Caco-2 (cell line): Measurements from ENCODE around the gene MAFF. TPM values are rescaled to one million over a fixed set of nuclear protein-coding genes. Genes with fewer than 3 reads are reported as not detected.
"Not testable (repeated sequence)": the region's sequence is repeated elsewhere in the genome, so short reads cannot be mapped to it uniquely, and the experiment has no call there.

ENCODE experiments used
- BruUV-seq: library from RNA; stranded (reverse); fragments of 400-500 nt; replicated peaks from 2 replicates; lab custom pipeline; 2021; lab: Mats Ljungman, UMichigan
- CTCF ChIA-PET: fragments of 300-600 bp; sonication (Branson Sonifier 250); formaldehyde crosslinking; loops from one replicate; lab custom pipeline; 2022; ENCODE audit warnings: antibody characterized with exemption; lab: Charles Lee
- POLR2A ChIA-PET: fragments of 300-600 bp; sonication (Branson Sonifier 250); formaldehyde crosslinking; loops from one replicate; lab custom pipeline; 2022; ENCODE audit warnings: antibody characterized with exemption; lab: Charles Lee
- DNase-seq, 2 experiments: peaks; one replicate each; pipeline versions ENCODE4 v3.0.0 to v3.0.0-alpha.2; 2020 to 2022
- H3K27me3 ChIP-seq: replicated peaks from 2 replicates; pipeline ENCODE4 v1.6.0; 2011; ENCODE audit warnings: low read length; ENCODE audit not compliant: control insufficient read depth, insufficient read depth
- H3K36me3 ChIP-seq: 2 replicates; pipeline ENCODE4 v1.5.1; 2011; ENCODE audit warnings: low read length; ENCODE audit not compliant: control insufficient read depth, insufficient read depth
- H3K4me1 ChIP-seq: fragments of 250-450 bp; sonication (Bioruptor Pico); 2 replicates; pipeline ENCODE4 v1.5.1; 2020; ENCODE audit warnings: mild to moderate bottlenecking
- H3K4me3 ChIP-seq: 2 replicates; pipeline ENCODE4 v1.5.1; 2011; ENCODE audit warnings: low read depth, mild to moderate bottlenecking, control low read depth, low read length
- H3K9me3 ChIP-seq: fragments of 250-450 bp; sonication (Bioruptor Pico); 2 replicates; pipeline ENCODE4 v1.5.1; 2020; ENCODE audit warnings: mild to moderate bottlenecking, moderate library complexity
- H3K27ac Mint-ChIP-seq: one replicate; pipeline ENCODE4 v1.8.0; 2022; ENCODE audit warnings: mixed read lengths; ENCODE audit not compliant: unreplicated experiment
- H3K27me3 Mint-ChIP-seq: one replicate; pipeline ENCODE4 v1.8.0; 2022; ENCODE audit warnings: mixed read lengths; ENCODE audit not compliant: insufficient read depth, unreplicated experiment
- H3K36me3 Mint-ChIP-seq: one replicate; pipeline ENCODE4 v1.8.0; 2022; ENCODE audit warnings: mild to moderate bottlenecking, mixed read lengths; ENCODE audit not compliant: insufficient read depth, unreplicated experiment
- H3K4me1 Mint-ChIP-seq: one replicate; pipeline ENCODE4 v1.8.0; 2022; ENCODE audit warnings: low read depth, mixed read lengths; ENCODE audit not compliant: unreplicated experiment
- H3K4me3 Mint-ChIP-seq: one replicate; pipeline ENCODE4 v1.8.0; 2022; ENCODE audit warnings: mild to moderate bottlenecking, moderate library complexity, mixed read lengths; ENCODE audit not compliant: unreplicated experiment
- H3K9me3 Mint-ChIP-seq: one replicate; pipeline ENCODE4 v1.8.0; 2022; ENCODE audit warnings: mixed read lengths; ENCODE audit not compliant: unreplicated experiment
- intact Hi-C: fragments of 100-400 bp; cut with micrococcal nuclease; formaldehyde crosslinking; loops from one replicate; pipeline ENCODE4 v1.10.0; 2022; ENCODE audit not compliant: unreplicated experiment
- total RNA-seq: library from RNA; stranded (reverse); gene quantifications from 2 replicates; pipeline ENCODE4 v1.2.3, GENCODE V29; 2022
- TF ChIP-seq, protein P1 (sequence below), 2 experiments: fragments of 200-600 bp in 1 of 2; IDR thresholded peaks; 1 replicate in 1 of 2; 2 replicates in 1 of 2; pipeline versions ENCODE4 v1.5.1 to v1.8.0; 2011 to 2022; ENCODE audit warnings: antibody characterized with exemption in 1 of 2, control low read depth in 1 of 2, inconsistent platforms in 1 of 2, low read depth in 1 of 2, low read length in 1 of 2, mild to moderate bottlenecking in 1 of 2, moderate library complexity in 1 of 2; ENCODE audit not compliant: insufficient read depth in 1 of 2, severe bottlenecking in 1 of 2, unreplicated experiment in 1 of 2

The MAFF gene
- total RNA-seq, 1 experiment from 2014 or later: 6.8 TPM

GRCh38 chr22:38175206-38176118, 26.3 kb upstream of the MAFF start:
- no TSS peak for BruUV-seq
- no peaks in the 10 kb centered on the region for H3K27me3 Mint-ChIP-seq
- ChIA-PET CTCF (no interaction called here), POLR2A (no interaction called here)
- peaks cover 16% of the 10 kb centered on the region for H3K4me1 Mint-ChIP-seq
- no peak overlapping the region for H3K4me3 Mint-ChIP-seq
- Histone ChIP-seq H3K4me3 (no peak overlapping the region), H3K4me1 (peaks cover 35% of the 10 kb centered on the region), H3K27me3 (no peaks in the 10 kb centered on the region), H3K36me3 (no peaks in the 10 kb centered on the region), H3K9me3 (no peaks in the 10 kb centered on the region)
- TF ChIP-seq, protein P1, sequence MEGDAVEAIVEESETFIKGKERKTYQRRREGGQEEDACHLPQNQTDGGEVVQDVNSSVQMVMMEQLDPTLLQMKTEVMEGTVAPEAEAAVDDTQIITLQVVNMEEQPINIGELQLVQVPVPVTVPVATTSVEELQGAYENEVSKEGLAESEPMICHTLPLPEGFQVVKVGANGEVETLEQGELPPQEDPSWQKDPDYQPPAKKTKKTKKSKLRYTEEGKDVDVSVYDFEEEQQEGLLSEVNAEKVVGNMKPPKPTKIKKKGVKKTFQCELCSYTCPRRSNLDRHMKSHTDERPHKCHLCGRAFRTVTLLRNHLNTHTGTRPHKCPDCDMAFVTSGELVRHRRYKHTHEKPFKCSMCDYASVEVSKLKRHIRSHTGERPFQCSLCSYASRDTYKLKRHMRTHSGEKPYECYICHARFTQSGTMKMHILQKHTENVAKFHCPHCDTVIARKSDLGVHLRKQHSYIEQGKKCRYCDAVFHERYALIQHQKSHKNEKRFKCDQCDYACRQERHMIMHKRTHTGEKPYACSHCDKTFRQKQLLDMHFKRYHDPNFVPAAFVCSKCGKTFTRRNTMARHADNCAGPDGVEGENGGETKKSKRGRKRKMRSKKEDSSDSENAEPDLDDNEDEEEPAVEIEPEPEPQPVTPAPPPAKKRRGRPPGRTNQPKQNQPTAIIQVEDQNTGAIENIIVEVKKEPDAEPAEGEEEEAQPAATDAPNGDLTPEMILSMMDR (IDR thresholded peaks at IDR 0.05; ENCODE audit: insufficient read depth in 1 of 2, low read depth in 1 of 2, low read length in 1 of 2, severe bottlenecking in 1 of 2, unreplicated experiment in 1 of 2): no peak
- peak overlapping the region; percentile 8 for H3K27ac Mint-ChIP-seq
- no peaks in the 10 kb centered on the region for H3K9me3 Mint-ChIP-seq
- DNase-seq: no peak
- H3K36me3 Mint-ChIP-seq: peaks cover 15% of the 10 kb centered on the region
- intact Hi-C loops: no loop called here

DNA sequence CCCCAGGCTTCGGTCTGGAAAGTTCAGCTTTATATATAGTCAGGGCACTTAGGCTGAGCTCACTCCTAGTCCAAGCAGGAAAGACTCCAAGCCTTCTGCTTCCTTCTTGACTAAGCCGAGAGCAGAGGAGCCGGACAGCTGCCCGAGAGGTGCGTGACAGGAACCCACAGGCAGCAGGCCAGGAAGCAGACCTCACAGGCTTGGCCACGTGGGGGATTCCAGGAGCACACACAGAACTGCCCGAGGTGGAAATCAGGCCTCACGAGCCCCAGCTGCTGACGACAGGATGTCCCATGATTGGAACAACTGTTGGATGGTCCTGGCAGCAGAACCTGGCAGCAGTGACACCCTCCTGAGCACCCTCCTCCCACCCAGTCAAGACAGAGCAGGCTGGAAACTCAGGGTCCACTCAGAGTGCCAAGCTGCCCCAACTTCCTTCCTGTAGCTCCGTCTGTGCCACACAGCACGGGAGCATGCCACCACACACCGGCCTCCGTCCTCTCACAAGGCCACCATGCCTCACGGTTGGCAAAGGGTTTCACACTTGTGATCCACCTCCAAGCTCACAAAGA, 25.5 kb upstream of the MAFF start:
- ChIA-PET CTCF (no interaction called here), POLR2A (no interaction called here)
- intact Hi-C loops: no loop called here
- TF ChIP-seq, protein P1 (IDR thresholded peaks at IDR 0.05; ENCODE audit: insufficient read depth in 1 of 2, low read depth in 1 of 2, low read length in 1 of 2, severe bottlenecking in 1 of 2, unreplicated experiment in 1 of 2): no peak
- Histone ChIP-seq H3K27me3 (no peaks in the 10 kb centered on the region), H3K36me3 (no peaks in the 10 kb centered on the region), H3K9me3 (no peaks in the 10 kb centered on the region), H3K4me1 (peaks cover 43% of the 10 kb centered on the region), H3K4me3 (no peak overlapping the region)
- peaks cover 15% of the 10 kb centered on the region for H3K36me3 Mint-ChIP-seq
- no peaks in the 10 kb centered on the region for H3K9me3 Mint-ChIP-seq
- no peak overlapping the region for H3K4me3 Mint-ChIP-seq
- H3K27me3 Mint-ChIP-seq: no peaks in the 10 kb centered on the region
- peaks cover 24% of the 10 kb centered on the region for H3K4me1 Mint-ChIP-seq
- BruUV-seq: no TSS peak
- no peak for DNase-seq
- H3K27ac Mint-ChIP-seq: no peak overlapping the region

DNA sequence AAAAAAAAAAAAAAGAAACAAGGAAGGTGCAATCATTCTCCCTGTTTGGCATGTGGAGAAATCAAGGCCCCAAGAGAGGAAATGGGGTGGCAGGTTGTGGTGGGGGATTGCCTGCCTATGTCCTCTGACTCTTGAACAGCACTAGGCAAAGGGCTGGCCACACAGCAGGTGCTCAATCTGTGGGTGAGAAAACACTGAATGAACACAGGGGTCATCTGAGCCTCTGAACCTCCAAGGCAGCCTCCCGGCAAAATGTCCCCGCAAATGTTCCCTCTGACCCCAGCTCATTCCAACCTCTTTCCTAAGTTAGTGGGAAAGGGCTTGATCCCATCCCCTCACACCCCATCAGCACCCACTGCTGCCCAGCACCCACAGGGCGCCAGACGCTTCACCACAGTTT, 24.8 kb upstream of the MAFF start:
- no peak overlapping the region for H3K4me3 Mint-ChIP-seq
- TF ChIP-seq, protein P1 (IDR thresholded peaks at IDR 0.05; ENCODE audit: insufficient read depth in 1 of 2, low read depth in 1 of 2, low read length in 1 of 2, severe bottlenecking in 1 of 2, unreplicated experiment in 1 of 2): no peak
- intact Hi-C loops: no loop called here
- peaks cover 26% of the 10 kb centered on the region for H3K4me1 Mint-ChIP-seq
- no peaks in the 10 kb centered on the region for H3K9me3 ChIP-seq
- peaks cover 44% of the 10 kb centered on the region for H3K4me1 ChIP-seq
- H3K36me3 ChIP-seq: no peaks in the 10 kb centered on the region
- H3K27ac Mint-ChIP-seq: peak overlapping the region; percentile 86
- H3K4me3 ChIP-seq: no peak overlapping the region
- H3K9me3 Mint-ChIP-seq: no peaks in the 10 kb centered on the region
- H3K36me3 Mint-ChIP-seq: peaks cover 21% of the 10 kb centered on the region
- BruUV-seq: no TSS peak
- CTCF ChIA-PET: no interaction called here
- POLR2A ChIA-PET: interaction anchor here (0.6 kb wide), 1 partner anchor 136 kb away, joined by 6 read pairs; no protein-coding TSS in a partner anchor
- no peaks in the 10 kb centered on the region for H3K27me3 Mint-ChIP-seq
- DNase-seq: no peak
- H3K27me3 ChIP-seq: no peaks in the 10 kb centered on the region

DNA sequence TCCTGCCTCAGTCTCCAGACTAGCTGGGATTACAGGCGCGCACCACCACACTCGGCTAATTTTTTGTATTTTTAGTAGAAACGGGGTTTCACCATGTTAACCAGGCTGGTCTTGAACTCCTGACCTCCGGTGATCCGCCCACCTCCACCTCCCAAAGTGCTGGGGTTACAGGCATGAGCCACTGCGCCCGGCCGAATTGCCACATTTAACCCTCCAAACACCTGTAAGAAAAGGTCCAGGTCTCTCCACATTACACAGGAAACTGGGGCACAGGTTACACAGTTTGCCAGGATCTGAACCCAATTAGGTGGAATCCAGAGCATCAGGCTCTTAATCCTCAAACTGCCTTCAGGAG, 24.2 kb upstream of the MAFF start:
- H3K4me1 Mint-ChIP-seq: peaks cover 26% of the 10 kb centered on the region
- peak overlapping the region; percentile 41 for H3K4me3 Mint-ChIP-seq
- H3K4me3 ChIP-seq, DNase-seq, H3K27me3 ChIP-seq, H3K9me3 Mint-ChIP-seq, H3K27me3 Mint-ChIP-seq, H3K36me3 ChIP-seq, BruUV-seq, H3K9me3 ChIP-seq, intact Hi-C loops: not testable (repeated sequence)
- peak overlapping the region; percentile 86 for H3K27ac Mint-ChIP-seq
- ChIA-PET CTCF (interaction anchor here (0.6 kb wide), 1 partner anchor 843 kb away, joined by 3 read pairs; no protein-coding TSS in a partner anchor), POLR2A (interaction anchor here (0.6 kb wide), 1 partner anchor 136 kb away, joined by 6 read pairs; no protein-coding TSS in a partner anchor)
- peaks cover 21% of the 10 kb centered on the region for H3K36me3 Mint-ChIP-seq
- peaks cover 44% of the 10 kb centered on the region for H3K4me1 ChIP-seq
